Peyer's patch (tissue), 4 donors: Measurements from ENCODE around the gene CASP8AP2.

Source experiments
- CTCF ChIP-seq, 6 experiments: fragments of 450-650 bp in 4 of 6; fragments of 200-600 bp in 2 of 6; sonication (generic) in 1 of 6; IDR thresholded peaks; one replicate each; pipeline ENCODE4 v1.5.1; 2017 to 2019; ENCODE audit warnings: antibody characterized with exemption in 6 of 6, mild to moderate bottlenecking in 3 of 6, moderate library complexity in 1 of 6
- POLR2A ChIP-seq, 2 donors: fragments of 450-650 bp; IDR thresholded peaks; one replicate each; pipeline ENCODE4 v1.5.1; 2017; ENCODE audit warnings: antibody characterized with exemption in 2 of 2, mild to moderate bottlenecking in 2 of 2, moderate library complexity in 2 of 2

GRCh38 chr6:89836639-89837222 is 7.1 kb downstream of the CASP8AP2 start:
- TF ChIP-seq CTCF (IDR thresholded peaks at IDR 0.05) (no peak), POLR2A (IDR thresholded peaks at IDR 0.05) (no peak)
